Osteoblast (primary cell): ENCODE measurements around the gene KNDC1. TPM values are rescaled to one million over a fixed set of nuclear protein-coding genes. Genes with fewer than 3 reads are reported as not detected.

Experiments
- DNase-seq: peaks from one replicate; pipeline ENCODE4 v3.0.0; 2011; ENCODE audit warnings: low spot score, mixed read lengths; ENCODE audit not compliant: insufficient read length; ENCODE audit errors: missing footprints
- H2AFZ ChIP-seq: 2 replicates; pipeline ENCODE4 v1.6.0; 2011; ENCODE audit warnings: mild to moderate bottlenecking, low read length
- H3K27ac ChIP-seq: 2 replicates; pipeline ENCODE4 v1.5.1; 2011; ENCODE audit warnings: mild to moderate bottlenecking, low read depth, low read length, moderate library complexity
- H3K27me3 ChIP-seq: 2 replicates; pipeline ENCODE4 v1.6.0; 2012; ENCODE audit warnings: mild to moderate bottlenecking, control low read depth, inconsistent platforms, low read length, moderate library complexity; ENCODE audit not compliant: insufficient read depth
- H3K36me3 ChIP-seq: 2 replicates; pipeline ENCODE4 v1.5.1; 2011; ENCODE audit warnings: mild to moderate bottlenecking, low read length, control low read depth, moderate library complexity; ENCODE audit not compliant: insufficient read depth
- H3K4me1 ChIP-seq: 2 replicates; pipeline ENCODE4 v1.5.1; 2011; ENCODE audit warnings: mild to moderate bottlenecking, low read length, control low read depth, moderate library complexity; ENCODE audit not compliant: insufficient read depth
- H3K4me2 ChIP-seq: 2 replicates; pipeline ENCODE4 v1.6.0; 2011; ENCODE audit warnings: mild to moderate bottlenecking, low read length; ENCODE audit not compliant: insufficient read depth
- H3K4me3 ChIP-seq: fragments of 200-600 bp; sonication (generic); 3 replicates; pipeline ENCODE4 v1.5.1; 2012; ENCODE audit warnings: mild to moderate bottlenecking, low read length, inconsistent platforms; ENCODE audit not compliant: insufficient read depth
- H3K79me2 ChIP-seq: 2 replicates; pipeline ENCODE4 v1.6.0; 2012; ENCODE audit warnings: mild to moderate bottlenecking, low read length, control low read depth, inconsistent platforms; ENCODE audit not compliant: insufficient read depth
- H3K9me3 ChIP-seq: 2 replicates; pipeline ENCODE4 v1.5.1; 2011; ENCODE audit warnings: low read depth, low read length, control low read depth
- H4K20me1 ChIP-seq: 2 replicates; pipeline ENCODE4 v1.6.0; 2012; ENCODE audit warnings: mild to moderate bottlenecking, low read length, control low read depth; ENCODE audit not compliant: insufficient read depth
- CTCF ChIP-seq: IDR thresholded peaks from 2 replicates; pipeline ENCODE4 v1.5.1; 2011; ENCODE audit warnings: mild to moderate bottlenecking, low read depth, low read length, moderate library complexity; ENCODE audit errors: extremely low read depth
- total RNA-seq: library from RNA; depleted of rRNA; stranded (reverse); fragments of >200 nt; gene quantifications from 2 replicates; pipeline ENCODE4 v1.2.3, GENCODE V29; 2012

The KNDC1 gene
- total RNA-seq, 1 donor: not detected

GRCh38 chr10:133129859-133130495, 30.0 kb upstream of the KNDC1 start:
- H3K4me3 ChIP-seq: no peak overlapping the region
- no peak overlapping the region for H3K4me2 ChIP-seq
- H3K9me3 ChIP-seq: no peaks in the 10 kb centered on the region
- peak; percentile 77 for DNase-seq
- H3K27ac ChIP-seq: no peak overlapping the region
- no peaks in the 10 kb centered on the region for H4K20me1 ChIP-seq
- no peaks in the 10 kb centered on the region for H3K27me3 ChIP-seq
- TF ChIP-seq CTCF: no peak
- no peaks in the 10 kb centered on the region for H3K79me2 ChIP-seq
- no peaks in the 10 kb centered on the region for H3K4me1 ChIP-seq
- H3K36me3 ChIP-seq: no peaks in the 10 kb centered on the region
- H2AFZ ChIP-seq: no peak overlapping the region

DNA sequence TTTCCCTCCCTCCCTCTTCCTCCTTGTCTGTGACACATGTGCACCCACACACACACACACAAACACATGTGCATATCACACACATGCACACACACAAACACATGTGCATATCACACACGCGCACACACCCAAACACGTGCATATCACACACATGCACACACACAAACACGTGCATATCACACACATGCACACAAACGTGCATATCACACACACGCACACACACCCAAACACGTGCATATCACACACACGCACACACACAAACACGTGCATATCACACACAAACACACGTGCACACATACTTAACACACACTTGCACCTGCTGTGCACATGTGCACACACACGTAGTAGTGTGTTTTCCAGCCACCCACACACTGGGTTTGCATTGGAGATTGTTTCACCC, 29.4 kb upstream of the KNDC1 start:
- Histone ChIP-seq H3K4me2 (no peak overlapping the region), H4K20me1 (no peaks in the 10 kb centered on the region), H3K79me2 (no peaks in the 10 kb centered on the region), H3K27ac (no peak overlapping the region), H3K4me1 (no peaks in the 10 kb centered on the region), H3K36me3 (no peaks in the 10 kb centered on the region), H2AFZ (no peak overlapping the region), H3K4me3 (no peak overlapping the region), H3K9me3 (no peaks in the 10 kb centered on the region), H3K27me3 (no peaks in the 10 kb centered on the region)
- no peak for TF ChIP-seq CTCF
- DNase-seq: peak; percentile 68

DNA sequence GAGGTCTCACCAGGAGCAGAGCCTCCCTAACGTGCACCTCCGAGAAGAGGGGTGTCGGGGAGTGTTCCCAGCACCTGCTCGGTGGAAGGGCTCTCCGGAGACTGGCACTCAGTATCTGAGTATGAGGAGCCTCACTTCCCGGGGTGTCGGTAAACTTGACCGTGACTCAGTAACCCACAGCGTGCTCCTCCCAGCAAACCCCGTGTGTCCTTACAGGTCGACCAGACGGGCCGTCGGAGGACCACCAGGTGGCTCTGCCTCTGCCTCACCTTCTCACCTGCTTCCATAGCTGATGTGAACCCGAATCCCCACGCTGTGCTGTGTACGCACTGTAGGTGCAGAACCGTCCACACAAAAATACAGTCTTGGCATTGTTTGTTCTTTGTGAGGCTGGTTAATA, 29.0 kb upstream of the KNDC1 start:
- no peak overlapping the region for H3K27ac ChIP-seq
- H3K4me3 ChIP-seq: no peak overlapping the region
- H4K20me1 ChIP-seq: no peaks in the 10 kb centered on the region
- TF ChIP-seq CTCF: no peak
- H2AFZ ChIP-seq: no peak overlapping the region
- no peaks in the 10 kb centered on the region for H3K27me3 ChIP-seq
- no peaks in the 10 kb centered on the region for H3K36me3 ChIP-seq
- no peak overlapping the region for H3K4me2 ChIP-seq
- H3K79me2 ChIP-seq: no peaks in the 10 kb centered on the region
- DNase-seq: no peak
- no peaks in the 10 kb centered on the region for H3K4me1 ChIP-seq
- no peaks in the 10 kb centered on the region for H3K9me3 ChIP-seq

GRCh38 chr10:133131734-133132472, 28.1 kb upstream of the KNDC1 start:
- no peaks in the 10 kb centered on the region for H4K20me1 ChIP-seq
- no peaks in the 10 kb centered on the region for H3K36me3 ChIP-seq
- no peaks in the 10 kb centered on the region for H3K4me1 ChIP-seq
- no peak overlapping the region for H3K27ac ChIP-seq
- peak; percentile 36 for DNase-seq
- H2AFZ ChIP-seq: no peak overlapping the region
- H3K4me2 ChIP-seq: no peak overlapping the region
- no peaks in the 10 kb centered on the region for H3K27me3 ChIP-seq
- no peaks in the 10 kb centered on the region for H3K79me2 ChIP-seq
- no peaks in the 10 kb centered on the region for H3K9me3 ChIP-seq
- no peak for TF ChIP-seq CTCF
- H3K4me3 ChIP-seq: no peak overlapping the region
